Heart right ventricle (tissue), 16 donors: ENCODE data around the gene FAM9A. TPM values are rescaled to one million over a fixed set of nuclear protein-coding genes. Genes with fewer than 3 reads are reported as not detected.

Experiments used
- ATAC-seq, 8 donors: fragments of 200-7000 bp; cut with Tn5 transposase; one replicate each; pipeline ENCODE4 v1.9.1; 2020; ENCODE audit warnings: mild to moderate bottlenecking in 8 of 8, moderate library complexity in 8 of 8, moderate number of reproducible peaks in 1 of 8
- DNase-seq, 2 donors: peaks; one replicate each; pipeline ENCODE4 v3.0.0-alpha.2; 2020
- H3K27ac ChIP-seq, 10 donors: fragments of 200-600 bp; sonication (generic) in 2 of 10; one replicate each; pipeline versions ENCODE4 v1.5.0 to v1.8.0; 2020 to 2022; ENCODE audit warnings: mild to moderate bottlenecking in 3 of 10
- H3K27me3 ChIP-seq, 7 donors: fragments of 200-600 bp; one replicate each; pipeline ENCODE4 v1.8.0; 2021 to 2022; ENCODE audit warnings: mild to moderate bottlenecking in 2 of 7
- H3K36me3 ChIP-seq, 9 donors: fragments of 200-600 bp; sonication (generic) in 1 of 9; one replicate each; pipeline versions ENCODE4 v1.5.0 to v1.8.0; 2020 to 2022; ENCODE audit warnings: mild to moderate bottlenecking in 2 of 9
- H3K4me1 ChIP-seq, 9 donors: fragments of 200-600 bp; sonication (generic) in 1 of 9; one replicate each; pipeline versions ENCODE4 v1.5.0 to v1.8.0; 2020 to 2022; ENCODE audit warnings: mild to moderate bottlenecking in 4 of 9
- H3K4me3 ChIP-seq, 10 donors: fragments of 200-600 bp; sonication (generic) in 2 of 10; one replicate each; pipeline versions ENCODE4 v1.5.0 to v1.8.0; 2020 to 2022; ENCODE audit warnings: mild to moderate bottlenecking in 7 of 10, moderate library complexity in 2 of 10
- H3K9me3 ChIP-seq, 11 donors: fragments of 200-600 bp in 10 of 11; sonication (generic) in 2 of 11; one replicate each; pipeline versions ENCODE4 v1.5.0 to v1.8.0; 2013 to 2022; ENCODE audit warnings: mild to moderate bottlenecking in 2 of 11, control low read depth in 1 of 11, moderate library complexity in 1 of 11
- WGBS, 2 donors: extraction: QIAGEN DNeasy Blood & Tissue Kit; methylation state at CpG; one replicate each; pipeline ENCODE4 v1.1.7; 2013; ENCODE audit warnings: inconsistent platforms in 1 of 2; 5-methylcytosine and 5-hydroxymethylcytosine counted together
- intact Hi-C, 10 donors: fragments of 100-400 bp; cut with DNase I; formaldehyde crosslinking; loops; one replicate each; pipeline versions ENCODE4 v1.11.1 to v1.14.2; 2022
- polyA plus RNA-seq, 2 donors: library from polyadenylated mRNA; stranded (reverse); fragments of 200-250 nt; gene quantifications; one replicate each; pipeline ENCODE4 v1.2.3, GENCODE V29; 2013
- total RNA-seq, 10 donors: library from RNA; stranded (reverse); fragmentation: NEBNext Ultra II Directional in 3 of 10; extraction: Animal tissue kit (Norgen Biotek cat#: 25700) in 3 of 10; gene quantifications; one replicate each; pipeline versions ENCODE4 v1.2.1 to v1.2.4, GENCODE V29; 2021 to 2023
- TF ChIP-seq, protein P1 (sequence below), 9 donors: fragments of 200-600 bp; sonication (generic) in 2 of 9; IDR thresholded peaks; one replicate each; pipeline versions ENCODE4 v1.5.0 to v1.8.0; 2021 to 2022; ENCODE audit warnings: antibody characterized with exemption in 9 of 9, mild to moderate bottlenecking in 5 of 9, moderate library complexity in 1 of 9
- donor health status: Arrhythmogenic right ventricular cardiomyopathy.
- donor health status: ischemic (EF 13 %, LVEDD 7.1; RV severe dilation, severe dysfunction).
- donor health status: healthy with polysubstance abuse.
- donor health status: DM: no; HTN: yes; CAD: no.
- donor health status: DM: no; HTN: no; CAD: no.
- donor health status: ischemic (EF 25% LVEDD 6.9; RV normal size, moderate dysfunction).
- donor health status: ischemic (EF 25% LVEDD 5.7; RV mildly dilated, moderate dysfunction).
- donor health status: healthy.
- donor health status: DM: yes; HTN: yes; CAD: no.
- donor health status: Ischemic cardiomyopathy.
- donor health status: ischemic (EF 35%, LVEDD 5.7; RV mildly dilated, moderate dysfunction).
- donor health status: nonischemic (EF 11% LVEDD 7.7; RV severe dilation, severe dysfunction).
- donor health status: DM: yes; HTN: yes; CAD: no.
- donor health status: PGD.
- donor health status: ischemic (EF 29% LVEDD 5.4; RV normal size, mild dysfunction).
- donor health status: nonischemic (EF 23%, LVEDD 6.1; RV moderate dilation, normal function).

Gene FAM9A
- total and polyA plus RNA-seq, 12 donors = not detected

DNA sequence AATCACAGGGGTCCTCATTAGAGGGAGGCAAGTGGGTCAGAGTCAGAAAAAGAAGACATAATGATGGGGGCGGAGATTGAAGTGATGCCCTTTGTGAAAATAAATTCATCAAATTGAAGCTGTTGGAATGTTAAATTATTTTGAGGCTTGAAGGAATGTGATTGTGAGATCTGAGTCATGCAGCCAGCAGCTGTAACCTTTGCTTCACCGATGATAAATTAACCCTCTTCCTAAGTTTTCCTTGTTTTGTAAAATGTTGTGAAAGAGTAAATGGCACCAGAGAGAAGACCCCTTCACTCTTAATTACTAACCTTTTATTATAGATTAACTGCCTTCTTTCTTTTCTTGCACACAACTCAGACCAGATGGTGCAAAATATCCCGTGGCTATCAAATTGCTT is 47.7 kb upstream of the FAM9A start:
- no peak for ATAC-seq
- intact Hi-C loops = no loop called here
- DNase-seq = no peak
- Histone ChIP-seq H3K4me3 (no peak overlapping the region), H3K9me3 (no peaks in the 10 kb centered on the region), H3K4me1 (no peaks in the 10 kb centered on the region), H3K27me3 (peaks cover 0 to 48% (median 0%) of the 10 kb centered on the region in 7 donors), H3K27ac (no peak overlapping the region), H3K36me3 (no peaks in the 10 kb centered on the region)
- TF ChIP-seq, protein P1, sequence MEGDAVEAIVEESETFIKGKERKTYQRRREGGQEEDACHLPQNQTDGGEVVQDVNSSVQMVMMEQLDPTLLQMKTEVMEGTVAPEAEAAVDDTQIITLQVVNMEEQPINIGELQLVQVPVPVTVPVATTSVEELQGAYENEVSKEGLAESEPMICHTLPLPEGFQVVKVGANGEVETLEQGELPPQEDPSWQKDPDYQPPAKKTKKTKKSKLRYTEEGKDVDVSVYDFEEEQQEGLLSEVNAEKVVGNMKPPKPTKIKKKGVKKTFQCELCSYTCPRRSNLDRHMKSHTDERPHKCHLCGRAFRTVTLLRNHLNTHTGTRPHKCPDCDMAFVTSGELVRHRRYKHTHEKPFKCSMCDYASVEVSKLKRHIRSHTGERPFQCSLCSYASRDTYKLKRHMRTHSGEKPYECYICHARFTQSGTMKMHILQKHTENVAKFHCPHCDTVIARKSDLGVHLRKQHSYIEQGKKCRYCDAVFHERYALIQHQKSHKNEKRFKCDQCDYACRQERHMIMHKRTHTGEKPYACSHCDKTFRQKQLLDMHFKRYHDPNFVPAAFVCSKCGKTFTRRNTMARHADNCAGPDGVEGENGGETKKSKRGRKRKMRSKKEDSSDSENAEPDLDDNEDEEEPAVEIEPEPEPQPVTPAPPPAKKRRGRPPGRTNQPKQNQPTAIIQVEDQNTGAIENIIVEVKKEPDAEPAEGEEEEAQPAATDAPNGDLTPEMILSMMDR (IDR thresholded peaks at IDR 0.05) = no peak
- WGBS, 2 donors = 74 to 75% methylated on average over 3 of the region's 3 CpGs

DNA sequence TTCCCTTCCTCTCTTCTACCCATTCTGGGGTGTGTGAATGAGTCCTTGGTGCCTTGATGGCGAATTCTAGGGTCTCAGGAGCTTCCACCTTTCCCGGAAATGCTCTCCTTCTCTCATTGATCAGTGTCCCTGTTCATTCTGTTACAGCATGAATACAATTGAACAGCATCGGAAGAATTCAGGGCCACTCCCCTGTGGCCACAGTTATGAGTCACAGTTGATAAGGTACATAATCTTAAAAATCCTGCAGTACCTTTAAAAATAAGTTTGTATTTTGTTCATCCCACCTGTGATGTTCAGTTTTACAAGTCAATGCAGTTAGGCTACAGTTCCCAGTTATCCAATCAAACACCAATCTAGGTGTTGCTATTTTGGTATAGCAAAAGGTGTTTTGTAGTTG is 47.3 kb upstream of the FAM9A start:
- TF ChIP-seq, protein P1 (IDR thresholded peaks at IDR 0.05) = no peak
- H3K9me3 ChIP-seq = no peaks in the 10 kb centered on the region
- no peaks in the 10 kb centered on the region for H3K4me1 ChIP-seq
- no peaks in the 10 kb centered on the region for H3K36me3 ChIP-seq
- DNase-seq = no peak
- no peak overlapping the region for H3K27ac ChIP-seq
- no peak overlapping the region for H3K4me3 ChIP-seq
- peaks cover 0 to 44% (median 0%) of the 10 kb centered on the region in 7 donors for H3K27me3 ChIP-seq
- no peak for ATAC-seq
- intact Hi-C loops = no loop called here
- 62 to 76% methylated on average over 3 of the region's 3 CpGs for WGBS, 2 donors

DNA sequence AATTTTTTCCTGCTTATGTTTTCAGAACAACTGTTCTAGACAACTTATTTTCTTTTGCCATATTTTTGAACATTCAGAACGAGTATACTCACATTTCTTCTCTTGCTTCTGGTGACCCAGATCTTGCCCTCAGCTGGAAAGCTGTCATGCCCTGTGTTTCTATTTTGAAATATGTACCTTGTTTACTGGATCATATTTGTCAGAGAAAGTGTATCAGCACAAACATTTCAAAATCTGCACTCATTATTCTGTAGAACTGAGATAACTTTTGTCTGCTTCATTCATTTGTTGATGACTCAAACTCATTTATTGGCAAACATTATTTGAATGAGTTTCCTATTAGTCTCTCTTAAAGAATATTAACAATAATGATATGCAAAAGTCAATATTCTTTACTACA is 46.2 kb upstream of the FAM9A start:
- Histone ChIP-seq H3K4me1 (no peaks in the 10 kb centered on the region), H3K36me3 (no peaks in the 10 kb centered on the region), H3K4me3 (no peak overlapping the region), H3K27me3 (peaks cover 0 to 45% (median 0%) of the 10 kb centered on the region in 7 donors), H3K27ac (no peak overlapping the region), H3K9me3 (no peaks in the 10 kb centered on the region)
- ATAC-seq (no peak), DNase-seq (no peak)
- TF ChIP-seq, protein P1 (IDR thresholded peaks at IDR 0.05) = no peak
- 32 to 44% methylated on average over 1 of the region's 1 CpG for WGBS, 2 donors
- intact Hi-C loops = no loop called here

DNA sequence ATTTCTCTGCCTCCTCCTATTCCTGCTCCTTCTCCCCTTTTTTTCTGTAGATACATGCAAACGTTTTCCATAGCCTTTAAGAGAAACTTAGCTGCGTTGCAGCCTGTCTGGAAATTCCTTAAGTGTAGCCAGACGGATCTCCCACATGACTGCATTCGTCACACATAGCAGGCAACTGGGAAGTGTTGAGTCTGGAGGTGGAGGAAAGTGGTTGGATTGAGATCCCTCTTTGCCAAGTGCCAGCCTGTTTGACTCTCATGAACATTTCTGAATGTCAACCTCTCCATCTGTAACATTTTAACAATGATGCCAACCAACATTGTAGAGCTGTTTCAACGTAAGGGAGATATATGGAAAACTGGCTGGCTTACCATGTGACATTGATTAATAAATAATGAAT is 45.1 kb upstream of the FAM9A start:
- intact Hi-C loops = no loop called here

More for the DNA sequence above, 45.1 kb upstream of the FAM9A start:
- Histone ChIP-seq H3K9me3 (no peaks in the 10 kb centered on the region), H3K4me1 (no peaks in the 10 kb centered on the region), H3K4me3 (no peak overlapping the region), H3K27ac (no peak overlapping the region), H3K36me3 (no peaks in the 10 kb centered on the region), H3K27me3 (peaks cover 0 to 44% (median 0%) of the 10 kb centered on the region in 7 donors)
- no peak for DNase-seq
- no peak for ATAC-seq
- TF ChIP-seq, protein P1 (IDR thresholded peaks at IDR 0.05) = no peak
- 61 to 73% methylated on average over 5 of the region's 5 CpGs for WGBS, 2 donors
